GM12801 (cell line): ENCODE measurements around the gene SMPD3.

Source experiments
- TF ChIP-seq, protein P1 (sequence below): IDR thresholded peaks from one replicate; pipeline ENCODE4 v1.5.1; 2011; ENCODE audit warnings: control low read depth; ENCODE audit not compliant: insufficient read length; ENCODE audit errors: extremely low read depth

Gene SMPD3

DNA sequence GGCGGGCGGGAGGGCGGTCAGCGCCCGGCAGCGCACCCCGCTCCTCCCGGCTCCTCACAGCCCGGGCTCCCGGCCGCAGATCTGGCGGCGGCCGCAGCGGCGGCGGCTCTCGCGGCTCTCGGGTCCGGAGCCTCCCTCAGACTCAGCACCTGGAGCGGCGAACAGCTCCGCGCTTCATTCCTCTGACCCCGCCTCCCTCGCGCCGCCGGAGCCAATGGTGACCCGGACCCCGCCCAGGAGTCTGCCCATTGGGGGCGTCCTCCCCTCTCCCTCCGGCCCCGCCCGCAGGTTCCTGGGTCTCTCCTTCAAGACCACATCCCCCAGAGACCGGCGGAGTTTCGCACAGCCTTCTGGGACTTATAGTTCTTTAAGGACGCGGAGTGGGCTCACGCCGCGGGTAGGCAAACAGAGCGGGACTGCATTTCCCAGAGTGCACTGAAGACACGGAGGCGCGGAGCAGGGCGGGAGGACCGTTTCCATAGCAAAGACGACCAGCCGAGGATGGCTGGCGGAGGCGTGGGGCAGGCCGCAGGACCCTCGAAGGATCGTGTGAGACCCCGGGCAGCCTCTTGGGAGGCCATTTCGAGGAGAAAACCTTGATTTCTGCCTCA lies at the start of gene SMPD3:
Gene SMPD3 (minus strand): TSS at position 149 of the 611 bp plus-strand sequence. CDS start 76,327 bp downstream, outside the sequence.
- TF ChIP-seq, protein P1, sequence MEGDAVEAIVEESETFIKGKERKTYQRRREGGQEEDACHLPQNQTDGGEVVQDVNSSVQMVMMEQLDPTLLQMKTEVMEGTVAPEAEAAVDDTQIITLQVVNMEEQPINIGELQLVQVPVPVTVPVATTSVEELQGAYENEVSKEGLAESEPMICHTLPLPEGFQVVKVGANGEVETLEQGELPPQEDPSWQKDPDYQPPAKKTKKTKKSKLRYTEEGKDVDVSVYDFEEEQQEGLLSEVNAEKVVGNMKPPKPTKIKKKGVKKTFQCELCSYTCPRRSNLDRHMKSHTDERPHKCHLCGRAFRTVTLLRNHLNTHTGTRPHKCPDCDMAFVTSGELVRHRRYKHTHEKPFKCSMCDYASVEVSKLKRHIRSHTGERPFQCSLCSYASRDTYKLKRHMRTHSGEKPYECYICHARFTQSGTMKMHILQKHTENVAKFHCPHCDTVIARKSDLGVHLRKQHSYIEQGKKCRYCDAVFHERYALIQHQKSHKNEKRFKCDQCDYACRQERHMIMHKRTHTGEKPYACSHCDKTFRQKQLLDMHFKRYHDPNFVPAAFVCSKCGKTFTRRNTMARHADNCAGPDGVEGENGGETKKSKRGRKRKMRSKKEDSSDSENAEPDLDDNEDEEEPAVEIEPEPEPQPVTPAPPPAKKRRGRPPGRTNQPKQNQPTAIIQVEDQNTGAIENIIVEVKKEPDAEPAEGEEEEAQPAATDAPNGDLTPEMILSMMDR, result no peak

GRCh38 chr16:68496689-68497088 lies 48.4 kb upstream of the SMPD3 start:
- TF ChIP-seq, protein P1, result no peak

DNA sequence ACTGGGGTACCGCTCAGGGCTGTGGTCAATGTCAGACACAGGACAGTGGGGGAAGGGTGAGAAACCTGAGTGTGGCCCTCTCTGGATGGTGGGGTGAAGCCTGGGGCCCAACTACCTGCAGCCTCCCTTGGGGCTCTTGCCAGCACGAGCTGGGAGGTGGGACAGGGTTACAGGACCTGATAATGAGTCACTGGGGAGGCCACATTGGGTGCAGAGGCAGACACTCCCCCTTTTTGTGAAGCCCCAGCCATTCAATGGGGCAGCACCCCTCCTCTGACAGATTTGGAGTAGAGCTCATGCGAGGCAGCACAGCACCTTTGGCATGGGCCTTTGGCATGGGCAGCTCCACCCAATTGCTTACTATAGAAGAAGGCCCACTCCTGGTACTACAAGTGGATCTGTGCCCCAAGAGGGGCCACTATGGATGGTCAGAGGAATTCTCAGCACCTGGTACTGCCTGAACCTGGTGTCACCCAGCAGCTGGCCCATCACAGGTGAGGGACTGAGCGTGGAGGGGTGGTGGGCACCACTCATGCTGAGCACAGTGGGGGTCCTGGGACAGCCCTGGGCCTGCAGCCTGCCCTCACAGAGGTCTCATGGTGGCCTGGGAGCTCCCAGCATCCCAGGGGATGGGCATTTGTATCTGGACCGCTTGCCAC lies 45.2 kb upstream of the SMPD3 start:
- TF ChIP-seq, protein P1, result no peak

- TF ChIP-seq, protein P1, result no peak
Measured at GRCh38 chr16:68492543-68493411, 44.5 kb upstream of the SMPD3 start.

- TF ChIP-seq, protein P1, result no peak
Measured at GRCh38 chr16:68492151-68492542, 43.8 kb upstream of the SMPD3 start.

DNA sequence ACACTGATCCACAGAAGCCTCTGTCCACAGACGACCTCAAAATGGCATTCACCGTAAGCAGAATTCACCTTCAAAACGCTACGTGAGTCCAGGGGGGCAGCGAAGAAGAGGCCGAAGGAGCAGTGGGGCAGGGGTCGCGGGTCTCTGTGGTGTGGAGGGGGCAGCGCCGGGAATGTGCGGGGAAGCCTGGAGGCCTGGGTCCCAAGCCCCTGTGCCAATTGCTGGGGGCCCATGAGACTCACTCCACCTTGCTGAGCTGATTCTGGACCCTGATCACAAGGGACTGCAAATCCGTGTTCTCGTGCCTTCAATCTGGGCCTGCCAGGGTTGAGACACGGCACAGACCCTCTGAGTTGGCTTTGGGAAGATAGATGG lies 43.3 kb upstream of the SMPD3 start:
- TF ChIP-seq, protein P1, result no peak

GRCh38 chr16:68490829-68491575 lies 42.7 kb upstream of the SMPD3 start:
- TF ChIP-seq, protein P1, result no peak
